Pons (tissue), 1 donor: ENCODE results near the gene PNMA8A.
A peak's percentile ranks its signal among the peaks of the same experiment; 100 is the strongest.
"Not testable (repeated sequence)": the region's sequence is repeated elsewhere in the genome, so short reads cannot be mapped to it uniquely, and the experiment has no call there.

Experiments
- DNase-seq: peaks from one replicate; pipeline ENCODE4 v3.0.0-alpha.2; 2016; ENCODE audit warnings: low spot score

Gene PNMA8A

GRCh38 chr19:46466536-46467196 is 4.7 kb downstream of the PNMA8A start:
- no peak for DNase-seq

GRCh38 chr19:46463516-46463915 is 7.8 kb downstream of the PNMA8A start:
- DNase-seq: no peak

- no peak for DNase-seq
Observed at GRCh38 chr19:46461537-46461936, 9.8 kb downstream of the PNMA8A start.

GRCh38 chr19:46460981-46461380 is 10.4 kb downstream of the PNMA8A start:
- no peak for DNase-seq

- no peak for DNase-seq
Observed at GRCh38 chr19:46460055-46460454, 11.3 kb downstream of the PNMA8A start.

- DNase-seq: no peak
Observed at GRCh38 chr19:46456930-46457329, 14.4 kb downstream of the PNMA8A start.

- DNase-seq: no peak
Observed at GRCh38 chr19:46454244-46454643, 17.1 kb downstream of the PNMA8A start.

- DNase-seq: no peak
Observed at GRCh38 chr19:46453661-46454060, 17.7 kb downstream of the PNMA8A start.

GRCh38 chr19:46452186-46452585 is 19.2 kb downstream of the PNMA8A start:
- no peak for DNase-seq

GRCh38 chr19:46451352-46451751 is 20.0 kb downstream of the PNMA8A start:
- DNase-seq: peak; percentile 88

GRCh38 chr19:46450737-46451136 is 20.6 kb downstream of the PNMA8A start:
- DNase-seq: no peak

- DNase-seq: no peak
Observed at GRCh38 chr19:46449228-46449627, 22.1 kb downstream of the PNMA8A start.

GRCh38 chr19:46448601-46449000 is 22.8 kb downstream of the PNMA8A start:
- no peak for DNase-seq

- no peak for DNase-seq
Observed at GRCh38 chr19:46447824-46448223, 23.5 kb downstream of the PNMA8A start.

GRCh38 chr19:46447006-46447405 is 24.4 kb downstream of the PNMA8A start:
- DNase-seq: no peak

GRCh38 chr19:46446021-46446420 is 25.3 kb downstream of the PNMA8A start:
- no peak for DNase-seq

GRCh38 chr19:46442808-46443450 is 28.4 kb downstream of the PNMA8A start:
- no peak for DNase-seq

- DNase-seq: no peak
Observed at GRCh38 chr19:46441866-46442265, 29.5 kb downstream of the PNMA8A start.

GRCh38 chr19:46435689-46436088 is 35.7 kb downstream of the PNMA8A start:
- DNase-seq: not testable (repeated sequence)

GRCh38 chr19:46435009-46435408 is 36.4 kb downstream of the PNMA8A start:
- peak; percentile 99 for DNase-seq

- not testable (repeated sequence) for DNase-seq
Observed at GRCh38 chr19:46433470-46433869, 37.9 kb downstream of the PNMA8A start.

GRCh38 chr19:46431824-46432223 is 39.5 kb downstream of the PNMA8A start:
- no peak for DNase-seq

GRCh38 chr19:46429999-46430398 is 41.4 kb downstream of the PNMA8A start:
- DNase-seq: no peak
